GM18519 (cell line): ENCODE results near the gene OR1E1.
"Not testable (repeated sequence)": the region's sequence is repeated elsewhere in the genome, so short reads cannot be mapped to it uniquely, and the experiment has no call there.

ENCODE experiments used
- ATAC-seq: cut with Tn5 transposase; IDR thresholded peaks from one replicate; pipeline ENCODE4 v1.9.1; 2021; ENCODE audit warnings: mild to moderate bottlenecking, moderate library complexity; ENCODE audit not compliant: unreplicated experiment, low FRiP score

OR1E1 gene

GRCh38 chr17:3398310-3398709, at the start of gene OR1E1:
TSS of gene OR1E1 (minus strand) at chr17:3398410. CDS start at chr17:3398410, 0 bp downstream.
- ATAC-seq = no peak

DNA sequence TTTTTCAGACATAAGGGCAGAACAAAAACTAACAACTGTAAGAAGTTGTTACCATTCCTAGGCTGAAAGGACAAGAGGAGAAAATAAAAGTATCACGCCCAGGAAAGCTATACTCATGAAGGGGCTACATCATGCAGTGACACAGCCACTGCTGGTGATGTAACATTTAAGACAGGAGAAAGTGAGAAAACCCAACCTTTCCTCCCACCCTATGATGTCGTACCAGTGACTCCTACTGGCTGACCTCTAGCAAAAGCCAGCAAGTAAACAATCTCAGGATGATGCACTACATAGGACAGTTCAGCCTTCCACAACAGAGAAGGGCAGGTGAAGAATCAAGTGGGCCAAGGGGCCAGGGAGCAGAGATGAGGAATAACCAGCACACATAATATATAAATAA, 49.4 kb upstream of the OR1E1 start:
- ATAC-seq = no peak

- no peak for ATAC-seq
These were observed 42.2 kb upstream of the OR1E1 start for GRCh38 chr17:3440451-3440850.

DNA sequence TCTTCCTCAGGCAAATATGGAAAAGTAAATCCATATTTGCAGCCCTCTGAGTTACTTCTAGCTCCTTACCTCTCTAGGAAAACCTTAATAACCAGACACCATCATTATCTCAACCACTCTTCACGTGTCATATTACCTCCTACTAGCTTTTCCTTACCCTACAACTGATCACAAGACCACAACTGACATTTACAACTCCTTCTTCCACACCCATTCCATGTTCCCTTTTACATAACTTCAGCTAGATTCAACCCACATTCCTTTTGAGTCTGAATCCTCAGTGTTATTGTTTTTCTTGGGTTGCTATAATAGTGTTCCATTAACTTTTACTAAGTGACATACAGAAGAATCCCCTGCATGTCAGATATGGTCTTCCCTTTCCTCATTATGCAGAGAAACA, 40.2 kb upstream of the OR1E1 start:
- ATAC-seq = no peak

GRCh38 chr17:3433741-3434140, 35.5 kb upstream of the OR1E1 start, which contains the start of gene OR1E2:
TSS of gene OR1E2 (minus strand) at chr17:3433841. CDS start at chr17:3433841, 0 bp downstream.
- no peak for ATAC-seq

DNA sequence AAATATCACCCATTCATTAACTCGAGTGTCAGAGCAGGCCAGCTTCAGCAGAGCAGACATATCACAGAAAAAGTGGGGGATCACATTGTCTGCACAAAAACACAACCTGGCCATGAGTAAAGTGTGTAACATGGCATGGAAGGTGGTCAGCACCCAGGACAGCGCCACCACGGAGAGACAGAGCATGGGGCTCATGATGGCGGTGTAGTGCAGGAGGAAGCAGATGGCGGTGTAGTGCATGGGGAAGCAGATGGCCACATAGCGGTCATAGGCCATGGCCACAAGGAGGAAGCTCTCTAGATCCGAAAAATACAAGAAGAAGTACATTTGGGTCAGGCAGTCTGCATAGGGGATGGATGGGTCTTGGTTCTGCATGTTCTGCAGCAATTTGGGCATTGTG, 35.0 kb upstream of the OR1E1 start:
- not testable (repeated sequence) for ATAC-seq

- no peak for ATAC-seq
These were observed 20.0 kb upstream of the OR1E1 start for GRCh38 chr17:3418222-3418621.

- no peak for ATAC-seq
These were observed 17.4 kb upstream of the OR1E1 start for GRCh38 chr17:3415610-3416009.

DNA sequence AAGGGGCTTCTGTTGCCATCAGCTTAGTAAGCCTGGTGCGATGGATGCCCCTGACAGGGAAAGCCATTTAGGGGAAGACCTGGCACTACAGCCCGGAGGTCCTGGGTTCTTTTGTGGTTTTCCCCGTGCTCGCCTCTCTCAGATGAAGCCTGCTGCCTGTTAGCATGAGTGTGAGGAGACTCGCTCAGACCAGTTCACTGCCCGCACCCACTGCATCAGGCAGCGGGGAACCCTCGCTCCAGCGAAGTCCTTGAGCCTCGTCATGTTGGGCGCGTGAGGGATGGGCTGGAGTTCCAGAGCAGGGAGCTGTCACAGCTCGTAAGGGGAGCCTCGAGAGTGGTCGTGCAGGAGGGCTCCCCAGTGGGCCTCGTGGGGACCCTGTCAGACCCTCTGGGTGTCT, 14.0 kb upstream of the OR1E1 start:
- ATAC-seq = not testable (repeated sequence)

DNA sequence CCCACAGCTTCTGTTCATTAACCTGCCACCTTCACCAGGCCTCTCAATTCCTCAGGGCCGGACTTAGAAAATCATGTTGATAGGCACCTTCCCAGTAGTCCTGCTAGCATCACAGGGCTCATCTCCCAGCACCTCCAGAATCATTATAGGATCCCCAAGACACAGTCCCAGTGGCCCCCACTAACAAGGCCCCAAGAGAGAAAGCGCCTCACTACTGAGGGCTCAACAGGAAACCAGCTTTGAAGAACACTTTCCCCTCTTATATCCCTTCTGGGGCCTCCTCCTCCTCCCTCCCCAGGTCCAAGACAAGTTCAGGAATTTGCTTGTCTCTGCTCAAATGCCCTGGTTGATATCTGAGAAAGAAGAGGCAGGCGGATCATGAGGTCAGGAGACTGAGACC, 12.9 kb upstream of the OR1E1 start, which contains the start of gene OR3A3:
TSS of gene OR3A3 (plus strand) at position 301 of the 400 bp plus-strand sequence.
- ATAC-seq = no peak

GRCh38 chr17:3403856-3404255, 5.6 kb upstream of the OR1E1 start:
- not testable (repeated sequence) for ATAC-seq

GRCh38 chr17:3401786-3402185, 3.6 kb upstream of the OR1E1 start:
- no peak for ATAC-seq

- ATAC-seq = no peak
These were observed 1.8 kb upstream of the OR1E1 start for GRCh38 chr17:3400055-3400454.

DNA sequence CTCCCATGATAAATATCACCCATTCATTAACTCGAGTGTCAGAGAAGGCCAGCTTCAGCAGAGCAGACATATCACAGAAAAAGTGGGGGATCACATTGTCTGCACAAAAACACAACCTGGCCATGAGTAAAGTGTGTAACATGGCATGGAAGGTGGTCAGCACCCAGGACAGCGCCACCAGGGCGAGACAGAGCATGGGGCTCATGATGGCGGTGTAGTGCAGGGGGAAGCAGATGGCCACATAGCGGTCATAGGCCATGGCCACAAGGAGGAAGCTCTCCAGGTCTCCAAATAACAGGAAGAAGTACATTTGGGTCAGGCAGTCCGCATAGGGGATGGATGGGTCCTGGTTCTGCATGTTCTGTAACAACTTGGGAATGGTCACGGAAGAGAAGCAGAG, 409 bp downstream of the OR1E1 start:
- not testable (repeated sequence) for ATAC-seq

- ATAC-seq = no peak
These were observed 8.4 kb downstream of the OR1E1 start for GRCh38 chr17:3389791-3390190.

DNA sequence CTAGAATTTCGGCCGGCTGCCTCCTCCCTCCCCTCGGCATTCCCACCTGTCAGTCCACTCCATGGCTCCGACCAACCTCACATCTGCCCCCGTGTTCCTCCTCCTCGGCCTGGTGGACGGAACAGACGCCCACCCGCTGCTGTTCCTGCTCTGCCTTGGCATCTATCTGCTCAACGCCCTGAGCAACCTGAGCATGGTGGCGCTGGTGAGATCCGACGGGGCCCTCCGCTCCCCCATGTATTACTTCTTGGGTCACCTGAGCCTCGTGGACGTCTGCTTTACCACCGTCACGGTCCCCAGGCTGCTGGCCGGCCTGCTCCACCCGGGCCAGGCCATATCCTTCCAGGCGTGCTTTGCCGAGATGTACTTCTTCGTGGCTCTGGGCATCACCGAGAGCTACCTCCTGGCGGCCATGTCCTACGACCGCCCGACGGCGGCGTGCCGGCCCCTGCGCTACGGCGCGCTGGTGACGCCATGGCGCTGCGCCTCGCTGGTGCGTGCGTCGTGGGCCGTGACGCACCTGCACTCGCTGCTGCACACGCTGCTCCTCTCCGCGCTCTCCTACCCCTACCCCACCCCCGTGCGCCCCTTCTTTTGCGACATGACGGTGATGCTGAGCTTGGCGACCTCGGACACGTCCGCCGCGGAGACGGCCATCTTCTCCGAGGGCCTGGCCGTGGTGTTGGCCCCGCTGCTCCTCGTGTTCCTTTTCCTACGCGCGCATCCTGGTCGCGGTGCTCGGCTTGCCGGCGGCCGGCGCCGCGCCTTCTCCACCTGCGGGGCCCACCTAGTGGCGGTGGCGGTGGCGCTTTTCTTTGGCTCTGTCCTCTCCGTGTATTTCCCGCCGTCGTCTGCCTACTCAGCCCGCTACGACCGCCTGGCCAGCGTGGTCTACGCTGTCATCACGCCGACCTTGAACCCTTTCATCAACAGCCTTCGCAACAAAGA, 12.1 kb downstream of the OR1E1 start, which contains the start of gene OR3A2:
TSS of gene OR3A2 (minus strand) at position 440 of the 948 bp plus-strand sequence.
- ATAC-seq = no peak

DNA sequence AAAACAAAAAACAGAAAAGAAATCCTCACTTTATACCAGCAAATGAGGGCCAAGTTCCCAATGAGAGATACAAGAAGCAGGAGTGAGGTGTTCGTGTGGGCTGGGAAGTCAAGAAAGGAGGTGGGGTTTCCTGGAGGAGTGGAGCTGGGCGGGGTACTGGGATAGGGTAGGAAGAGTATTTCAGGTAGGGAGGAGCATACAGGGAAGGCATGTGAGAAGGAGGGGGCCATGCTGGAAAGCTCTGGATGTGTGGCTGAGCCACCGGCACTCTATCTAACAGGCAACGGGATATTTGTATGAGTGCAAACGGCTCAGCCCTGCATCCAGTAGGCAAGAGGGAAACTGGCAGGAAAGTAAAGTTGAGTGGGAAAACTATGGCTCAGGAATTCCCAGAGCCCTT, 16.3 kb downstream of the OR1E1 start:
- ATAC-seq = no peak

DNA sequence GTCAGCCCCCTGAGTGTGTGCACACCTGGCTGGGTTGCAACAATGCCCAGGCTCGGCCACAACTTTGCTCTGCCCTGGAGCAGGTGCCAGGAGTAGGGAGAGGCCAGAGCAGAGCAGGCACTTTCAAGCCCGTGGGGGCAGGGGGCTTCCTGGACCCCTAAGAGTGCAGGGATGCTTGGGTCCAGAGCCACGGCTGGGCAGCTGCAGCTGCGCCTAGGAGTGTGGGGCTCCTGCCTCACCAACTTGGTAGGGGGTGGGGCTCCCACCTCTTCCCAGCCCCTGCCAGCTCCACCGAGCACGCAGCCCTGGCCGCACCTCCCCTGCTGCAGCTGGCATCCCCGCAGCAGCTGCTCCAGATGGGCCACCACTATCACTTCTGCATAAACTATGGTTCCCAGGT, 19.9 kb downstream of the OR1E1 start:
- no peak for ATAC-seq

DNA sequence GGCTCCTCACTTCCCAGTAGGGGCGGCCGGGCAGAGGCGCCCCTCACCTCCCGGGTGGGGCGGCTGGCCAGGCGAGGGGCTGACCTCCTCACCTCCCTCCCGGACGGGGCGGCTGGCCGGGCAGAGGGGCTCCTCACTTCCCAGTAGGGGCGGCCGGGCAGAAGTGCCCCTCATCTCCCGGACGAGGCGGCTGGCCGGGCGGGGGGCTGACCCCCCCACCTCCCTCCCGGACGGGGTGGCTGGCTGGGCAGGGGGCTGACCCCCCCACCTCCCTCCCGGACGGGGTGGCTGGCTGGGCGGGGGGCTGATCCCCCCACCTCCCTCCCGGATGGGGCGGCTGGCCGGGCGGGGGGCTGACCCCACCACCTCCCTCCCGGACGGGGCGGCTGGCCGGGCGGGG, 27.0 kb downstream of the OR1E1 start:
- not testable (repeated sequence) for ATAC-seq
